KMS-11 (cell line): ENCODE measurements around the gene TEX50.
"Not testable (repeated sequence)": the region's sequence is repeated elsewhere in the genome, so short reads cannot be mapped to it uniquely, and the experiment has no call there.

ENCODE experiments used
- H2AFZ ChIP-seq: fragments of 200-600 bp; sonication (generic); 2 replicates; pipeline ENCODE4 v1.6.1; 2016; ENCODE audit warnings: antibody characterized with exemption, mixed run types, low read depth
- H3K27ac ChIP-seq: fragments of 200-600 bp; sonication (generic); 2 replicates; pipeline ENCODE4 v1.6.1; 2016; ENCODE audit warnings: mild to moderate bottlenecking, mixed run types
- H3K27me3 ChIP-seq: fragments of 200-600 bp; sonication (generic); 2 replicates; pipeline ENCODE4 v1.6.1; 2017; ENCODE audit warnings: mild to moderate bottlenecking, low read depth, mixed run types, moderate library complexity; ENCODE audit not compliant: insufficient read depth
- H3K36me3 ChIP-seq: fragments of 200-600 bp; sonication (generic); 2 replicates; pipeline ENCODE4 v1.6.1; 2017; ENCODE audit warnings: mild to moderate bottlenecking, mixed run types; ENCODE audit not compliant: insufficient read depth
- H3K4me1 ChIP-seq: fragments of 200-600 bp; sonication (generic); 2 replicates; pipeline ENCODE4 v1.6.1; 2016; ENCODE audit warnings: mild to moderate bottlenecking, low read depth, mixed run types; ENCODE audit not compliant: poor library complexity, severe bottlenecking
- H3K4me2 ChIP-seq: fragments of 200-600 bp; sonication (generic); 2 replicates; pipeline ENCODE4 v1.7.0; 2016; ENCODE audit warnings: mild to moderate bottlenecking, mixed run types
- H3K4me3 ChIP-seq: fragments of 200-600 bp; sonication (generic); IDR thresholded peaks from 2 replicates; pipeline ENCODE4 v1.6.1; 2017; ENCODE audit warnings: low read depth, low read length, mixed read lengths; ENCODE audit not compliant: insufficient read depth
- H3K79me2 ChIP-seq: fragments of 200-600 bp; sonication (generic); 2 replicates; pipeline ENCODE4 v1.6.1; 2016; ENCODE audit warnings: low read depth, mixed run types; ENCODE audit not compliant: insufficient read depth
- H3K9ac ChIP-seq: fragments of 200-600 bp; sonication (generic); 2 replicates; pipeline ENCODE4 v1.6.1; 2016; ENCODE audit warnings: mild to moderate bottlenecking, mixed run types
- H4K20me1 ChIP-seq: fragments of 200-600 bp; sonication (generic); 2 replicates; pipeline ENCODE4 v1.6.1; 2016; ENCODE audit warnings: mild to moderate bottlenecking, mixed run types; ENCODE audit not compliant: insufficient read depth
- CTCF ChIP-seq: fragments of 200-600 bp; sonication (generic); conservative IDR thresholded peaks from 2 replicates; pipeline ENCODE4 v1.6.1; 2017; ENCODE audit warnings: low read depth, mild to moderate bottlenecking, antibody characterized with exemption, low read length, moderate library complexity, mixed read lengths

The TEX50 gene

DNA sequence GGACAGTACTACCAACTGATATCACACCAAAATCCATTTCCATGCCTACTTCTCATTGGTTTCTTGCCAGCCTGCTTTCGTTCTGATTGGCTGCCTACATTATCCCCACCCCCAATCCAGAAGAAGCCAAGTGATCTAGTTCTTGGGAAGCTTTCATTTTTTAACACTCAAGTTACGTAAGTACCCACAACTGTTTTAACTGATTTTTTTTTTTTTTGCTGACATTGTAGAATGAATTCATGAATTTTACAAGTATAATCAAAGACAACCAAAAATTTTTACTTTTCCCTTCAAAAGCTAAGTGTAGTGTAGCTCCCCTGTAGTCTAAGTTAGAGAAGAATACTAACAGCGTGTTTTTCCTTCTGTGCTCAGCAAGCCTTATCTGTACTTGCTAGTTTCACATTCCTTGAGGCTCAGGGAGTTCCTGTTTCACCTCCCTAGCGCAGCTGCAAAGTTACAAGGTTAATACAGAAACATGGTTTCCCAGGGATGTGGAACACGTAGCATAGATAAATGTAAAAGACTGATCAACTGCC, 32.0 kb upstream of the TEX50 start, which contains the start of gene SLC9C2:
TSS of gene SLC9C2 (minus strand) at position 17 of the 536 bp plus-strand sequence. CDS start 1,296 bp downstream, outside the sequence.
- Histone ChIP-seq H3K79me2 (no peaks in the 10 kb centered on the region), H3K36me3 (no peaks in the 10 kb centered on the region), H2AFZ (no peak within 1 kb of the TSS), H3K27me3 (no peaks in the 10 kb centered on the region), H3K9ac (no peak within 1 kb of the TSS), H3K4me2 (no peak within 1 kb of the TSS), H3K4me1 (no peaks in the 10 kb centered on the region), H4K20me1 (no peaks in the 10 kb centered on the region), H3K27ac (no peak within 1 kb of the TSS), H3K4me3 (no peak within 1 kb of the TSS)
- no peak for TF ChIP-seq CTCF

GRCh38 chr1:173608503-173609216, 26.5 kb upstream of the TEX50 start:
- Histone ChIP-seq H3K36me3 (no peaks in the 10 kb centered on the region), H4K20me1 (no peaks in the 10 kb centered on the region), H3K9ac (no peak overlapping the region), H3K27me3 (no peaks in the 10 kb centered on the region), H3K79me2 (no peaks in the 10 kb centered on the region), H3K4me3 (no peak overlapping the region), H3K4me1 (no peaks in the 10 kb centered on the region), H3K27ac (no peak overlapping the region), H3K4me2 (no peak overlapping the region), H2AFZ (no peak overlapping the region)
- no peak for TF ChIP-seq CTCF

DNA sequence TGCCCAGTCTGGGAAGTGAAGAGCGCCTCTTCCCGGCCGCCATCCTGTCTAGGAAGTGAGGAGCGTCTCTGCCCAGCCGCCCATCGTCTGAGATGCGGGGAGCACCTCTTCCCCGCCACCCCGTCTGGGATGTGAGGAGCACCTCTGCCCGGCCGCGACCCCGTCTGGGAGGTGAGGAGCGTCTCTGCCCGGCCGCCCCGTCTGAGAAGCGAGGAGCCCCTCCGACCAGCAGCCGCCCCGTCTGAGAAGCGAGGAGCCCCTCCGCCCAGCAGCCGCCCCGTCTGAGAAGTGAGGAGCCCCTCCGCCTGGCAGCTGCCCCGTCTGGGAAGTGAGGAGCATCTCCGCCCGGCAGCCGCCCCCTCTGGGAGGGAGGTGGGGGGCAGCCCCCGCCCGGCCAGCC, 22.1 kb upstream of the TEX50 start:
- not testable (repeated sequence) for H2AFZ ChIP-seq, H3K36me3 ChIP-seq, H3K4me2 ChIP-seq, H3K27ac ChIP-seq, H4K20me1 ChIP-seq, H3K9ac ChIP-seq, H3K79me2 ChIP-seq, H3K27me3 ChIP-seq, H3K4me1 ChIP-seq, H3K4me3 ChIP-seq

GRCh38 chr1:173616859-173617258, 18.3 kb upstream of the TEX50 start:
- H3K36me3 ChIP-seq, result no peaks in the 10 kb centered on the region
- no peak overlapping the region for H3K4me3 ChIP-seq
- H3K27me3 ChIP-seq, result no peaks in the 10 kb centered on the region

More at GRCh38 chr1:173616859-173617258, 18.3 kb upstream of the TEX50 start:
- Histone ChIP-seq H3K27ac (no peak overlapping the region), H3K79me2 (no peaks in the 10 kb centered on the region), H3K4me1 (no peaks in the 10 kb centered on the region), H2AFZ (no peak overlapping the region), H3K4me2 (no peak overlapping the region), H3K9ac (no peak overlapping the region), H4K20me1 (no peaks in the 10 kb centered on the region)
- TF ChIP-seq CTCF, result no peak
